BLaER1 treated with 17β-estradiol and CSF1 and Interleukin-3, amounts not matched to agents 10 nM and 100 nM (cell line): Measurements from ENCODE around the gene CTNNBIP1.

ENCODE experiments used
- H3K27ac ChIP-seq, 11 experiments: shearing (Covaris generic); formaldehyde crosslinking; 2 replicates each; pipeline ENCODE4 v1.8.1; 2022
- H3K27me3 ChIP-seq, 11 experiments: shearing (Covaris generic); formaldehyde crosslinking; 2 replicates each; pipeline ENCODE4 v1.8.1; 2022
- H3K36me3 ChIP-seq, 11 experiments: shearing (Covaris generic); formaldehyde crosslinking; 2 replicates each; pipeline ENCODE4 v1.8.1; 2022
- H3K4me1 ChIP-seq, 10 experiments: shearing (Covaris generic); formaldehyde crosslinking; 2 replicates each; pipeline ENCODE4 v1.8.1; 2022
- H3K4me2 ChIP-seq, 11 experiments: shearing (Covaris generic); formaldehyde crosslinking; 2 replicates each; pipeline ENCODE4 v1.8.1; 2022
- H3K4me3 ChIP-seq, 10 experiments: shearing (Covaris generic); formaldehyde crosslinking; 2 replicates each; pipeline ENCODE4 v1.8.1; 2022
- H3K9ac ChIP-seq, 11 experiments: shearing (Covaris generic); formaldehyde crosslinking; 2 replicates each; pipeline ENCODE4 v1.8.1; 2022
- H3K9me3 ChIP-seq, 11 experiments: shearing (Covaris generic); formaldehyde crosslinking; replicated peaks in 1 of 11; 2 replicates each; pipeline ENCODE4 v1.8.1; 2022
- H4K20me1 ChIP-seq, 11 experiments: shearing (Covaris generic); formaldehyde crosslinking; 2 replicates each; pipeline ENCODE4 v1.8.1; 2022
- Cebpa-rat ChIP-seq, 11 experiments: shearing (Covaris generic); IDR thresholded peaks; 2 replicates each; pipeline ENCODE4 v1.8.1; 2022

Gene CTNNBIP1

DNA sequence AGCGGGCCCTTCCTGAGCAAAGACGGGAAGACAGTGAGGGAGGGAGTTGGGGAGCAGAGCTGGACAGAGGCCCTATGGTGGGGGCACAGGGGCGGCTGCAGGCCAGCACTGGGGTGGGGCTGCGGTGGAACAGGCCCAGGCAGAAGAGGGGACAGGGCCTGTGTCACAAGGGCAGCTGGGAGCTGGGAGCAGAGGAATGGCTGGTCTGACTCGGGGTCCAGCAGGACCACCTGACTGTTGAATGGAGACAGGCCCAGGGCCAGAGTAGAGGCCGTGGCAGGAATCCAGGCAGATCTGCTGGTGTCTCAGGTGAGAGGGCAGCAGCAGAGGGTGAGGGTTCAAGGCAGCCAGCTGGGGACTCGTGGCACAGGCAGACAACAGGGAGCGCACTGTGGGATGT lies 25.3 kb downstream of the CTNNBIP1 start:
- no peak overlapping the region for H3K27ac ChIP-seq
- H3K27me3 ChIP-seq, result peaks cover 0 to 12% (median 0%) of the 10 kb centered on the region in 11 experiments; a peak in 6 of 22 replicates
- no peak overlapping the region for H3K4me3 ChIP-seq
- TF ChIP-seq Cebpa-rat (IDR thresholded peaks at IDR 0.05), result no peak
- H3K4me2 ChIP-seq, result no peak overlapping the region
- no peak overlapping the region for H3K9ac ChIP-seq
- peaks cover 0 to 14% (median 0%) of the 10 kb centered on the region in 11 experiments; a peak in 5 of 22 replicates for H3K36me3 ChIP-seq
- peaks cover 13 to 39% (median 33%) of the 10 kb centered on the region in 10 experiments for H3K4me1 ChIP-seq
- H3K9me3 ChIP-seq, result no peaks in the 10 kb centered on the region
- peaks cover 9 to 63% (median 33%) of the 10 kb centered on the region in 11 experiments; a peak in 18 of 22 replicates for H4K20me1 ChIP-seq

DNA sequence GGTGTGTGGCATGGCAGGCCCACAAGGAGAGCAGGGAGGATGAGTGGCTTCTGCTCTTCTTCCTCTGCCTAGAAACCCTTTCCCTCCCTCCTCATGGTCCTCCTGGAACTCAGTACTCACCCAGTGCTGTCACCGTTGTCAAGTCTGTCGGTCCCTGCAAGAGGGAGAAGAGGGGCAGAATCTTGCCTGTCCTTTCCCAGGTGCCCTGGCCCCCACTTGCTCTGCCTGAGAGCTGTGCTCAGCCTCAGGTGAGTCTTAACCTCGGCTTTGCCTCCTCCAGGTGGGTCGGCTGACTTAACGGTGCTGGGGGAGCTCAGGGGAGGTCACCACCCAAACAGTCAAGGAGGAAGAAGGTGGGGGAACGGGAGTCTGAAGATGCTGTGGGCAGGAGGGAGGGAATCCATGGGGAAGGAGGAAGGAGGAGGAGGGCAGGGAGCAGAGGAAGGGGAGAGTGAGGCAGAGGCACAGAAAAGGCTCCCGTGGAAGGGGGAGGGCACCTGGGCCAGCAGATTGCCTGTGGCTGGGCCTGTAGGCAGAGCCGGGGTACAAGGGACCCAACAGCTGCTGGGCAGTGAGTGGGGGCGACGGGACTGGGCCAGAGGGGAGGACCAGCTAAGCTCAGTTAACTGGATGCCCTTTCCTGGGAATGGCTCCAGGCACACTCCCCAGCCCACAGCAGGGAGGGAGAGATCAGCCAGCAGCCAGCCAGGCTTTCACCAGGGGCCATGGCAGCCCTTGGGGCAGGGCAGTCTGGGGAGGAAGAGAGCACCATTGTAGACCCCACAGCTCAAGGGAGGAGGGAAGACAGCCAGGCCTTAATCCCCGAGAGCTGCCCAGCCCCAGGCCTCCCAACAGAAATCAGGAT lies 26.3 kb downstream of the CTNNBIP1 start:
- peaks cover 3 to 63% (median 33%) of the 10 kb centered on the region in 11 experiments; a peak in 18 of 22 replicates for H4K20me1 ChIP-seq
- no peak for TF ChIP-seq Cebpa-rat (IDR thresholded peaks at IDR 0.05)
- H3K27me3 ChIP-seq, result peaks cover 0 to 19% (median 7%) of the 10 kb centered on the region in 11 experiments; a peak in 8 of 22 replicates
- no peaks in the 10 kb centered on the region for H3K9me3 ChIP-seq
- no peak overlapping the region for H3K27ac ChIP-seq
- no peak overlapping the region for H3K9ac ChIP-seq
- H3K4me1 ChIP-seq, result peaks cover 3 to 29% (median 24%) of the 10 kb centered on the region in 10 experiments; a peak in 19 of 20 replicates
- peaks cover 0 to 14% (median 0%) of the 10 kb centered on the region in 11 experiments; a peak in 5 of 22 replicates for H3K36me3 ChIP-seq
- no peak overlapping the region for H3K4me3 ChIP-seq
- no peak overlapping the region for H3K4me2 ChIP-seq

- H3K27me3 ChIP-seq, result peaks cover 0 to 19% (median 7%) of the 10 kb centered on the region in 11 experiments; a peak in 8 of 22 replicates
- no peak overlapping the region for H3K27ac ChIP-seq
- H3K9ac ChIP-seq, result no peak overlapping the region
- H3K9me3 ChIP-seq, result no peaks in the 10 kb centered on the region
- H3K4me2 ChIP-seq, result peak overlapping the region in 9 of 11 experiments; percentile 26 to 66 (median 56); a peak in 14 of 22 replicates
- H3K4me1 ChIP-seq, result peaks cover 0 to 25% (median 20%) of the 10 kb centered on the region in 10 experiments; a peak in 16 of 20 replicates
- peaks cover 0 to 69% (median 33%) of the 10 kb centered on the region in 11 experiments; a peak in 18 of 22 replicates for H4K20me1 ChIP-seq
- H3K4me3 ChIP-seq, result no peak overlapping the region
- TF ChIP-seq Cebpa-rat (IDR thresholded peaks at IDR 0.05), result no peak
- H3K36me3 ChIP-seq, result peaks cover 0 to 14% (median 0%) of the 10 kb centered on the region in 11 experiments; a peak in 5 of 22 replicates
Measured at GRCh38 chr1:9882945-9883303, 27.1 kb downstream of the CTNNBIP1 start.

DNA sequence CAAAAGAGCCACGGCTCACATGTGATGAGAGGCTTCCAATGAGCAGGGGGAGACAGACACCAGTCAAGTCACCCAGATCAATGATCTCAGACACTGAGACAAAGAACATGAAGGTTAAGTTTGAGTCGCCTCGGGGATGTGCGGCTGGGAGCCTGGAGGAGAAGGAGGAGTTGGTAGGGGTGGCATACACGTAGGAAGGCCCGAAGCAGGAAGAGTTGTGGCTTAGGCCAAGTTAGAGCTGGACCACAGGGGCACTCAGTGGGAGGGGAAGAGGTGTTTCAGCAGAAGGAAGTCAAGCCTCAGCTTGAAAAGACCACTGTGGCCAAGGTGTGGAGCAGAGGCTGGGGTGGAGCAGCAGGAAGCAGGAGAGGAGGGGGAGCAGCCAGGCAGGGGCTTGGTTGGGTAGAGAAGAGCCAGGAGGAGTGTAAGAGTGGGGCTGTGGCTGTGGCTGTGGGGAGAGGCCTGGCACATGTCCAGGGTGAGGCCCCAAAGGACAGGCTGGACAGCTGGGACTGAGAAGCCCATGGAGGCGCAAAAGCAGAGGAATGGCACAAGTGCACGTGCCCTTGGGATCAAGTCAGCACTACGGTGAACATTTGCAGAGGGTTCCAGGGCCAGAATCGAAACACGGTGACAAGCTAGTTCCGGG lies 27.6 kb downstream of the CTNNBIP1 start:
- Histone ChIP-seq H3K27ac (no peak overlapping the region), H4K20me1 (peaks cover 0 to 73% (median 33%) of the 10 kb centered on the region in 11 experiments; a peak in 18 of 22 replicates), H3K9ac (no peak overlapping the region), H3K4me3 (no peak overlapping the region), H3K36me3 (peaks cover 0 to 14% (median 0%) of the 10 kb centered on the region in 11 experiments; a peak in 5 of 22 replicates), H3K9me3 (no peaks in the 10 kb centered on the region), H3K4me1 (peaks cover 0 to 25% (median 20%) of the 10 kb centered on the region in 10 experiments; a peak in 16 of 20 replicates), H3K4me2 (peak overlapping the region in 10 of 11 experiments; percentile 18 to 66 (median 54); a peak in 19 of 22 replicates), H3K27me3 (peaks cover 0 to 19% (median 7%) of the 10 kb centered on the region in 11 experiments; a peak in 8 of 22 replicates)
- TF ChIP-seq Cebpa-rat (IDR thresholded peaks at IDR 0.05), result no peak

DNA sequence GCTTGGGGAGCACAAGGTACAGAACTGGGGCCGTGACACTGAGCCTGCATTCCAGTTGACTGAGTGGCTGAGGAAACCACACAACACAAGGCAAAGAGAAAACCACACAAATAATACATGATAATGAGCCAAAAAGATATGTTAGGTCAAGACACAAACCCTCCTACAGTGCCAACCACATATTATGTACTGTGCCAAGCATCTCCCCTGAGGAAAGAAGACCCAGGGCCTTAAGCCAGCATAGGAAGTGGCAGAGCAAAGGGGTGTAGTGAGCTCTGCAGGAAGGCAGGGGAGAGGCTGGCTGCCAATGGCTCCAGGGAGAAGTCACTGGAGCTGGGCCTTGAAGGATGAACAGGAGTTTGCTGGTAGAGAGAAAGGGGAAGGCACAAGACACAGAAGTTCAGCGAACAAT lies 28.2 kb downstream of the CTNNBIP1 start:
- Histone ChIP-seq H3K4me2 (peak overlapping the region in 9 of 11 experiments; percentile 26 to 66 (median 56); a peak in 15 of 22 replicates), H3K36me3 (peaks cover 0 to 10% (median 0%) of the 10 kb centered on the region in 11 experiments; a peak in 5 of 22 replicates), H4K20me1 (peaks cover 0 to 69% (median 32%) of the 10 kb centered on the region in 11 experiments; a peak in 18 of 22 replicates), H3K27ac (no peak overlapping the region), H3K27me3 (peaks cover 0 to 19% (median 7%) of the 10 kb centered on the region in 11 experiments; a peak in 8 of 22 replicates), H3K9me3 (no peaks in the 10 kb centered on the region), H3K4me3 (no peak overlapping the region), H3K4me1 (peaks cover 0 to 25% (median 20%) of the 10 kb centered on the region in 10 experiments; a peak in 16 of 20 replicates), H3K9ac (no peak overlapping the region)
- no peak for TF ChIP-seq Cebpa-rat (IDR thresholded peaks at IDR 0.05)

DNA sequence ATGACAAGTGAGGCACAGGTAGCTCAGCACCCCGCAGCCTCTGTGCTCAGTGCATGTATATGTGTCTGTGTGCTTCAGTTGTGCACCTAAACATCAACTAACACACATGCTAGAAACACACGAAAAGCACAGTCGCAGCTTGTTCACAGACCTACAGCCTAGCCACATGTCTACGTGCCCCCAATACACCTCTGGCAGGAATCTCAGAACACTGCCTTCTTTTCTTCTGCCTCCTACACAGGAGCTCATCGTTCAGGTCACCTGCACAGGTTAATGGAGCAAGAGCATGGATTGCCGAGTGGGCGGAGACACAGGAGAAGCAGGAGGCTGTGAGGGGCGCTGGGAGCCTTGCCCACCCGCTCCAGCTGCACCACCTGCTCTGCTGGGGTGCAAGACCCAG lies 31.7 kb downstream of the CTNNBIP1 start:
- Histone ChIP-seq H3K4me1 (peaks cover 0 to 27% (median 23%) of the 10 kb centered on the region in 10 experiments; a peak in 16 of 20 replicates), H3K36me3 (peaks cover 0 to 3% (median 0%) of the 10 kb centered on the region in 11 experiments; a peak in 3 of 22 replicates), H3K9me3 (no peaks in the 10 kb centered on the region), H3K4me2 (no peak overlapping the region), H4K20me1 (peaks cover 0 to 47% (median 20%) of the 10 kb centered on the region in 11 experiments; a peak in 17 of 22 replicates), H3K4me3 (no peak overlapping the region), H3K9ac (no peak overlapping the region), H3K27me3 (peaks cover 0 to 12% (median 6%) of the 10 kb centered on the region in 11 experiments; a peak in 8 of 22 replicates), H3K27ac (no peak overlapping the region)
- TF ChIP-seq Cebpa-rat (IDR thresholded peaks at IDR 0.05), result no peak

DNA sequence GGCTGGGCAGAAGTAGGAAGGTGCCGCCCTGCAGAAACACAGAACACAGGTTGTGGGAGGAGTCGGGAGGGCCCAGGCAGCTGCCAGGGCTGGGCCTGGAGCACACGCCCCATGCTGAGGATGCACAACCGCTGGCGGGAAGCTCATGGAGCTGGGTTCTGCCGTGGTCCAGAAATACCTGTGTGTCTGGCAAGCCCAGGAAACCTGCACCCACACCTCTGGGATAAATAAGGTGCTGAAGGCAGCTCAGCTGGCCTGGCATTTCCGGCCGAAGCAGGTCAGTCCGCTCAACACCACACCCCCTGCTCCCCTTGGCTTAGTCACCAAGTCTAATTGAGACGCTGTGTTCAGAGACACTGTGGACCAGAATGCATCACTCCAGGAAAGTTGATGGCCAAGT lies 32.1 kb downstream of the CTNNBIP1 start:
- H3K4me2 ChIP-seq, result no peak overlapping the region
- no peak overlapping the region for H3K9ac ChIP-seq
- peaks cover 0 to 42% (median 19%) of the 10 kb centered on the region in 11 experiments; a peak in 16 of 22 replicates for H4K20me1 ChIP-seq
- no peak for TF ChIP-seq Cebpa-rat (IDR thresholded peaks at IDR 0.05)
- H3K27me3 ChIP-seq, result peaks cover 0 to 9% (median 4%) of the 10 kb centered on the region in 11 experiments; a peak in 7 of 22 replicates
- no peak overlapping the region for H3K4me3 ChIP-seq
- H3K4me1 ChIP-seq, result peaks cover 0 to 30% (median 26%) of the 10 kb centered on the region in 10 experiments; a peak in 17 of 20 replicates
- H3K27ac ChIP-seq, result no peak overlapping the region
- H3K36me3 ChIP-seq, result no peaks in the 10 kb centered on the region; a peak in 2 of 22 replicates
- H3K9me3 ChIP-seq, result no peaks in the 10 kb centered on the region

- peaks cover 0 to 36% (median 12%) of the 10 kb centered on the region in 11 experiments; a peak in 9 of 22 replicates for H4K20me1 ChIP-seq
- H3K9me3 ChIP-seq, result no peaks in the 10 kb centered on the region
- peaks cover 0 to 10% (median 0%) of the 10 kb centered on the region in 11 experiments; a peak in 3 of 22 replicates for H3K36me3 ChIP-seq
- no peak overlapping the region for H3K4me2 ChIP-seq
- H3K27ac ChIP-seq, result no peak overlapping the region
- peaks cover 0 to 9% (median 4%) of the 10 kb centered on the region in 11 experiments; a peak in 5 of 22 replicates for H3K27me3 ChIP-seq
- H3K9ac ChIP-seq, result no peak overlapping the region
- peaks cover 0 to 34% (median 28%) of the 10 kb centered on the region in 10 experiments; a peak in 16 of 20 replicates for H3K4me1 ChIP-seq
- H3K4me3 ChIP-seq, result no peak overlapping the region
- TF ChIP-seq Cebpa-rat (IDR thresholded peaks at IDR 0.05), result no peak
Measured at GRCh38 chr1:9875636-9876000, 34.5 kb downstream of the CTNNBIP1 start.
